Endothelial cell (in vitro differentiated cells): ENCODE data around the gene PSD. TPM values are rescaled to one million over a fixed set of nuclear protein-coding genes. Genes with fewer than 3 reads are reported as not detected.

ENCODE experiments used
- DNase-seq: peaks from one replicate; pipeline ENCODE4 v3.0.0; 2021; ENCODE audit warnings: low spot score
- H3K27ac Mint-ChIP-seq: one replicate; pipeline ENCODE4 v1.8.0; 2021; ENCODE audit warnings: mixed read lengths, inconsistent platforms; ENCODE audit not compliant: unreplicated experiment
- H3K27me3 Mint-ChIP-seq: one replicate; pipeline ENCODE4 v1.8.0; 2021; ENCODE audit warnings: mild to moderate bottlenecking, moderate library complexity, mixed read lengths, inconsistent platforms; ENCODE audit not compliant: unreplicated experiment
- H3K36me3 Mint-ChIP-seq: one replicate; pipeline ENCODE4 v1.8.0; 2021; ENCODE audit warnings: mild to moderate bottlenecking, low read depth, mixed read lengths, inconsistent platforms; ENCODE audit not compliant: unreplicated experiment
- H3K4me1 Mint-ChIP-seq: one replicate; pipeline ENCODE4 v1.8.0; 2021; ENCODE audit warnings: mild to moderate bottlenecking, mixed read lengths, inconsistent platforms; ENCODE audit not compliant: unreplicated experiment
- H3K4me3 Mint-ChIP-seq: one replicate; pipeline ENCODE4 v1.8.0; 2021; ENCODE audit warnings: mild to moderate bottlenecking, mixed read lengths, inconsistent platforms; ENCODE audit not compliant: unreplicated experiment
- H3K9me3 Mint-ChIP-seq: one replicate; pipeline ENCODE4 v1.8.0; 2021; ENCODE audit warnings: mixed read lengths, inconsistent platforms; ENCODE audit not compliant: unreplicated experiment
- total RNA-seq: library from RNA; stranded (reverse); fragmentation: NEBNext Ultra II Directional; extraction: Animal tissue kit (Norgen Biotek cat#: 25700); gene quantifications from one replicate; pipeline ENCODE4 v1.2.1, GENCODE V29; 2021; ENCODE audit not compliant: unreplicated experiment
- TF ChIP-seq, protein P1 (sequence below): fragments of 200-600 bp; sonication (generic); IDR thresholded peaks from one replicate; pipeline ENCODE4 v1.5.0; 2021; ENCODE audit warnings: antibody characterized with exemption; ENCODE audit not compliant: unreplicated experiment

PSD gene
- total RNA-seq, 1 donor from 2014 or later: 0.31 TPM

DNA sequence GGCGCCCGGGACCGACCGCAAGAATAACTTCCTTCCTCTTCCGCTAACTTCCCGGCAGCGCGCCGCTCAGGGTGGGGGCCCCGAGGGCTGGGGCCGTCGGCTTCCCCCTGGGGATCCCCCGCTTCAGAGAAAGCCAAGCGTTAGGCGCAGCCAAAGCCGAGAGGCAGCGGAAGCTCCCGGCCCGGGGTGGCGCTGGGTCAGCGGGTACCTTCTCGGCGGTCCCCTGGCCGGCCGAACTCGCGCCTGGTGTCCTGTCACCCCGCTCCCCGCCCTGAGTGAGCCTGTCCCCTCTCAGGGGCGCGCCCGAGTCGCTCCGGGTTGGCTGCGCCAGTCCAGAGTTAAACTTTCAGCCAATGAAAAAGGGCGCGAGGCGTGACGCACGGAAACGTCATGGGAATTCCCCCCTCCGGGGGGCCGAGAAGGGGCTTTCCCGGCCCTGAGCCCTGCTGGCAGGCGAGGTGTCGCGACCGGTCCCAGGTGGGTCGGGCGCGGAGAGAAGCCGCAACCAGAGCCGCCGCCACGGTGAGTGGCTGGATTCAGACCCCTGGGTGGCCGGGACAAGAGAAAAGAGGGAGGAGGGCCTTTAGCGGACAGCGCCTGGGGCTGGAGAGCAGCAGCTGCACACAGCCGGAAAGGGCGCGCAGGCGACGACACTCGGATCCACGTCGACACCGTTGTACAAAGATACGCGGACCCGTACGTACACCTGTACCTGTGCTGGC is 24.3 kb downstream of the PSD start:
- peak overlapping the region; percentile 88 for H3K4me3 Mint-ChIP-seq
- peaks cover 9% of the 10 kb centered on the region for H3K27me3 Mint-ChIP-seq
- no peak overlapping the region for H3K27ac Mint-ChIP-seq
- H3K9me3 Mint-ChIP-seq: no peaks in the 10 kb centered on the region
- peak; percentile 85 for DNase-seq
- H3K4me1 Mint-ChIP-seq: peaks cover 5% of the 10 kb centered on the region
- TF ChIP-seq, protein P1, sequence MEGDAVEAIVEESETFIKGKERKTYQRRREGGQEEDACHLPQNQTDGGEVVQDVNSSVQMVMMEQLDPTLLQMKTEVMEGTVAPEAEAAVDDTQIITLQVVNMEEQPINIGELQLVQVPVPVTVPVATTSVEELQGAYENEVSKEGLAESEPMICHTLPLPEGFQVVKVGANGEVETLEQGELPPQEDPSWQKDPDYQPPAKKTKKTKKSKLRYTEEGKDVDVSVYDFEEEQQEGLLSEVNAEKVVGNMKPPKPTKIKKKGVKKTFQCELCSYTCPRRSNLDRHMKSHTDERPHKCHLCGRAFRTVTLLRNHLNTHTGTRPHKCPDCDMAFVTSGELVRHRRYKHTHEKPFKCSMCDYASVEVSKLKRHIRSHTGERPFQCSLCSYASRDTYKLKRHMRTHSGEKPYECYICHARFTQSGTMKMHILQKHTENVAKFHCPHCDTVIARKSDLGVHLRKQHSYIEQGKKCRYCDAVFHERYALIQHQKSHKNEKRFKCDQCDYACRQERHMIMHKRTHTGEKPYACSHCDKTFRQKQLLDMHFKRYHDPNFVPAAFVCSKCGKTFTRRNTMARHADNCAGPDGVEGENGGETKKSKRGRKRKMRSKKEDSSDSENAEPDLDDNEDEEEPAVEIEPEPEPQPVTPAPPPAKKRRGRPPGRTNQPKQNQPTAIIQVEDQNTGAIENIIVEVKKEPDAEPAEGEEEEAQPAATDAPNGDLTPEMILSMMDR: peak; percentile 88
- no peaks in the 10 kb centered on the region for H3K36me3 Mint-ChIP-seq

DNA sequence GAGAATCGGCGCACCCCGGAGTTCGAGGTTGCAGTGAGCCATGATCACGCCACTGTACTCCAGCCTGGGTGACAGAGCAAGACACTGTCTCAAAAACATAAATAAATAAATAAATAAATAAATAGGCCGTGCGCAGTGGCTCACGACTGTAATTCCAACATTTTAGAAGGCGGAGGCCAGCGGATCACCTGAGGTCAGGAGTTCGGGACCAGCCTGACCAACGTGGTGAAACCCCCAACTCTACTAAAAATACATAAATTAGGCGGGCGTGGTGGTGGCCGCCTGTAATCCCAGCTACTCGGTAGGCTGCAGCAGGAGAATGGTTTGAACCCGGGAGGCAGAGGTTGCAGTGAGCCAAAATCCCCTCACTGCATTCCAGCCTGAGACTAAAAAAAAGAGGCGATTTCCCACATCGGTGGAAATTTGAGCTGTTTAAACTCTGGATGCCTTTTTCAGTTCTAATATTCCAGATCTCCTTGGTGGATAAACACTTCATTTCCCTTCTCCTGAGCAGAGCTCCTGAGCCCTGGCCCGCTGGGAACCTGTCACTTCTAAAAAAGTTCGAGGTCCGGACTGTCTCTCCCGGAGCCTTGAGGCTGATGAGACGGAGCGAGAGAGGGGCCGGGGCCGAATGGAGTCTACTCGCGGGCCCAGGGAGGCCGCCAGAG is 25.0 kb downstream of the PSD start:
- no peak overlapping the region for H3K27ac Mint-ChIP-seq
- no peaks in the 10 kb centered on the region for H3K36me3 Mint-ChIP-seq
- peaks cover 9% of the 10 kb centered on the region for H3K27me3 Mint-ChIP-seq
- DNase-seq: no peak
- H3K4me3 Mint-ChIP-seq: peak overlapping the region; percentile 87
- peaks cover 5% of the 10 kb centered on the region for H3K4me1 Mint-ChIP-seq
- no peaks in the 10 kb centered on the region for H3K9me3 Mint-ChIP-seq
- TF ChIP-seq, protein P1: no peak

DNA sequence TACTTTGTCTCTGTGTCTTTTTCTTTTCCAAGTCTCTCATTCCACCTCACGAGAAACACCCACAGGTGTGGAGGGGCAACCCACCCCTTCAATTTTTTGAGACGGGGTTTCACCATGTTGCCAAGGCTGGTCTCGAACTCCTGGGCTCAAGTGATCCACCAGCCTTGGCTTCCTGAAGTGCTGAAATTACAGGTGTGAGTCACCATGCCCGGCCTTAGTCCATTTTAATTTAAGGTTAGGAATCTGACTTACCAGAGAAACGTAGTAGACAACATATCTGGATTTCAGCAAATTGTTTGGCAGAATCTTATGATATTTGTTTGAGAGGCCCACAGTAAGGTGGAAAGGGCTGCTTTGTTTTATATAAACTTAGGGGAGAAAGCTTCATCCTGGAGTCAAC is 26.3 kb downstream of the PSD start:
- no peak overlapping the region for H3K4me3 Mint-ChIP-seq
- H3K27ac Mint-ChIP-seq: no peak overlapping the region
- peaks cover 5% of the 10 kb centered on the region for H3K4me1 Mint-ChIP-seq

DNA sequence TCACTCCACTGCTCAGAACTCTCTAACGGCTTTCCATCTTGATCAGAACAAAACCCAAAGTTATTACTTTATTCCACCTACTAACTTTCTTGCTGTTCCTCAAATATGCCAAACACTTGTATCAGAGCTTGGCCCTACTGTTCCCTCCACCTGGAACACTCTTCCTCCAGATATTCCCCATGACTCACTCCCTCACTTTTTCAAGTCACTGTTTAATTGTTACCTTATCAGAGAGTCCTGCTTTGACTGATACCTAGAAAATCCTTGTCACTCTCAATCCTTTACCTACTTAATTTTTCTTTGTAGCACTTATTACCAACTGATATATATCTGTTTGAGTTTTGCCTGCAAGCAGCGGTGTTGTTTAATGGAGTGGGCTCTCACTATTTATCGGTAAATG is 28.7 kb downstream of the PSD start:
- no peak for DNase-seq
- Mint-ChIP-seq H3K4me3 (no peak overlapping the region), H3K9me3 (no peaks in the 10 kb centered on the region), H3K27ac (no peak overlapping the region), H3K36me3 (no peaks in the 10 kb centered on the region), H3K4me1 (peaks cover 11% of the 10 kb centered on the region), H3K27me3 (peaks cover 3% of the 10 kb centered on the region)
- TF ChIP-seq, protein P1: no peak

More for the DNA sequence above, 26.3 kb downstream of the PSD start:
- H3K27me3 Mint-ChIP-seq: peaks cover 6% of the 10 kb centered on the region
- TF ChIP-seq, protein P1: no peak
- DNase-seq: no peak
- H3K9me3 Mint-ChIP-seq: no peaks in the 10 kb centered on the region
- H3K36me3 Mint-ChIP-seq: no peaks in the 10 kb centered on the region
